ENCODE measurements around the gene SLC5A2.
"Not testable (repeated sequence)": the region's sequence is repeated elsewhere in the genome, so short reads cannot be mapped to it uniquely, and the experiment has no call there.

The SLC5A2 gene

DNA sequence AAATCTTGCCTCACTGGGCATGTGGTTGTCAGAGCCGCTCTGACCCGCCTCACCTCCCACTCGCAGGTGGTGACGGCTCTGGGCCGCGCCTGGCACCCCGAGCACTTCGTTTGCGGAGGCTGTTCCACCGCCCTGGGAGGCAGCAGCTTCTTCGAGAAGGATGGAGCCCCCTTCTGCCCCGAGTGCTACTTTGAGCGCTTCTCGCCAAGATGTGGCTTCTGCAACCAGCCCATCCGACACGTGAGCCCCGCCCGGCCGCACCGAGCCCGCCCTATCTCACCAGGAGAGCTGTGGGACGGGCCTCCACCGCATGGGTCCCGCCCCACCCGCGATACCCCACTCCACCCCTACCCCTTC lies 7.0 kb upstream of the SLC5A2 start:
- no peak for TF ChIP-seq CTCF (IDR thresholded peaks at IDR 0.05; ENCODE audit: borderline replicate concordance, control extremely low read depth, extremely low read depth, insufficient read depth, missing control alignments)
- no peak for DNase-seq (ENCODE audit: low spot score)
- in situ Hi-C loops (cut with MboI; ENCODE audit: low sequenced_read_pairs, unreplicated experiment): no loop called here

GRCh38 chr16:31476303-31477219 lies 6.4 kb upstream of the SLC5A2 start:
- no peak for TF ChIP-seq CTCF (IDR thresholded peaks at IDR 0.05; ENCODE audit: borderline replicate concordance, control extremely low read depth, extremely low read depth, insufficient read depth, missing control alignments)
- peak; percentile 93 for DNase-seq (ENCODE audit: low spot score)
- in situ Hi-C loops (cut with MboI; ENCODE audit: low sequenced_read_pairs, unreplicated experiment): no loop called here

DNA sequence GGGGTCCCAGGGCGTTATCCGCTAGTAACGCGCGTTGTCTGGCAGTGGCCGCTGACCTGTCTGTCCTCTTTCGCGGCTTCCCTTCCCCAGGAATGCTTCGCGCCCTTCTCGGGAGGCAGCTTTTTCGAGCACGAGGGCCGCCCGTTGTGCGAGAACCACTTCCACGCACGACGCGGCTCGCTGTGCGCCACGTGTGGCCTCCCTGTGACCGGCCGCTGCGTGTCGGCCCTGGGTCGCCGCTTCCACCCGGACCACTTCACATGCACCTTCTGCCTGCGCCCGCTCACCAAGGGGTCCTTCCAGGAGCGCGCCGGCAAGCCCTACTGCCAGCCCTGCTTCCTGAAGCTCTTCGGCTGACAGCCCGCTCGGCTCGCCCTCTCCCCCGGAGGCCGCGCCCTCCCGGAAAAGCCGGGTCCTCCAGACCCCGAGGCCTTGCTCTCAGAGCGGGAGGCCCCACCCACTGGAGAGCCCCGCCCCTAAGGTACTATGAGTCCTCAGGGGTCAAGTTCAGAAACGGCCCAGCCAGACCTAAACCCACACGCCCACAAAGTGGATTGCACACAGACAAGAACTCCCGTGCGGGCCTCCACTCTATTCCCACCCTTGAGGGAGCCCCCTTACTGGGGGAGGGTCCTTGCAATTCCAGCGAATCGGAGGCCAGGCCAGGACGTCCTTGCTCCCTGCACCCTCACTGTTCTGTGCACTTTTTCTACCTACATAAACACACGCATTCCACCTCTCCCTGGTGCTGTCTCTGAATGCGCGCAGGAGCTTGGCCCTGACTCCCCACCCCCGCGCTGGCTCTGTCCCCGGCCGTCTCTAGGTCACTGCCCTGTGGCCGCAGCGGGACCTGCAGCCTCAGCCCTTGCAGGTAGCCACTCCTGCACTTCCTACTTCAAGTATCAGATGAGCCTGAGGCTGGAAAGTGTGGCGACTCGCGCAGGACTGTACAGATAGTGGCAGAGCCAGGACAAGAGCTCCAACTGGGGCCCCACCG lies 5.4 kb upstream of the SLC5A2 start:
- in situ Hi-C loops (cut with MboI; ENCODE audit: low sequenced_read_pairs, unreplicated experiment): no loop called here

GRCh38 chr16:31478956-31479355 lies 4.0 kb upstream of the SLC5A2 start:
- DNase-seq (ENCODE audit: low spot score): no peak
- no peak for TF ChIP-seq CTCF (IDR thresholded peaks at IDR 0.05; ENCODE audit: borderline replicate concordance, control extremely low read depth, extremely low read depth, insufficient read depth, missing control alignments)
- in situ Hi-C loops (cut with MboI; ENCODE audit: low sequenced_read_pairs, unreplicated experiment): no loop called here

More for the DNA sequence above, 5.4 kb upstream of the SLC5A2 start:
- no peak for TF ChIP-seq CTCF (IDR thresholded peaks at IDR 0.05; ENCODE audit: borderline replicate concordance, control extremely low read depth, extremely low read depth, insufficient read depth, missing control alignments)
- peak; percentile 71 for DNase-seq (ENCODE audit: low spot score)

DNA sequence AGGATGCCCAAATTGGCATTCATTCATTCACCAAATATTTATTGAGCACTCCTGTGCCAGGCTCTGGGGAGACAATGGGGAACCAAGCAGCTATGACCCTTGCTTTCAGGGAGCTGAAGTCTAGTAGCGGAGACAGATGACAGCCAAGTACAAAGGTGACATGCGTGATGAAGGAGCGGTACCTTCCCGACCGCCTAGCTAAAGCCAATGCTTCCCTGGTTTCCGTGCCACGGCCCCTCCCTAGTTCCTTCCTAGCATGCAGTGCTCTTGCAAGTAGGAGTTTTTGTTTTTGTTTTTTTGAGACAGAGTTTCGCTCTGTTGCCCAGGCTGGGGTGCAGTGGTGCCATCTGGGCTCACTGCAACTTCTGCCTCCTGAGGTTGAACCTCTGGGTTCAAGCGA lies 3.2 kb upstream of the SLC5A2 start:
- no peak for TF ChIP-seq CTCF (IDR thresholded peaks at IDR 0.05; ENCODE audit: borderline replicate concordance, control extremely low read depth, extremely low read depth, insufficient read depth, missing control alignments)
- DNase-seq (ENCODE audit: low spot score): no peak
- in situ Hi-C loops (cut with MboI; ENCODE audit: low sequenced_read_pairs, unreplicated experiment): no loop called here

GRCh38 chr16:31480851-31481536 lies 1.9 kb upstream of the SLC5A2 start:
- TF ChIP-seq CTCF (IDR thresholded peaks at IDR 0.05; ENCODE audit: borderline replicate concordance, control extremely low read depth, extremely low read depth, insufficient read depth, missing control alignments): no peak
- in situ Hi-C loops (cut with MboI; ENCODE audit: low sequenced_read_pairs, unreplicated experiment): no loop called here
- DNase-seq (ENCODE audit: low spot score): no peak

DNA sequence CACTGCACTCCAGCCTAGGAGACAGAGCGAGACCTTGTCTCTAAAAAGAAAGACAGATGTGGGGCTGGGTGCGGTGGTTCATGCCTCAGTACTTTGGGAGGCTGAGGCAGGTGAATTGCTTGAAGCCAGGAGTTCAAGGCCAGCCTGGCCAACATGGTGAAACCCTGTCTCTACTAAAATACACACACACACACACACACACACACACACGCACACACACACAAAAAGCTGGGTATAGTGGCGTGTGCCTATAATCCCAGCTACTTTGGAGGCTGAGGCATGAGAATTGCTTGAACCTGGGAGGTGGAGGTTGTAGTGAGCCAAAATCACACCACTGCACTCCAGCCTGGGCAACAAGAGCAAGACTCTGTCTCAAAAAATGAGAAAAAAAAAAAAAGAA lies 1.1 kb downstream of the SLC5A2 start:
- in situ Hi-C loops (cut with MboI; ENCODE audit: low sequenced_read_pairs, unreplicated experiment); DNase-seq (ENCODE audit: low spot score): not testable (repeated sequence)

Measured in GM13976 (cell line).